PC-3 (cell line): ENCODE data around the gene OR51S1. TPM values are rescaled to one million over a fixed set of nuclear protein-coding genes. Genes with fewer than 3 reads are reported as not detected.
"Not testable (repeated sequence)": the region's sequence is repeated elsewhere in the genome, so short reads cannot be mapped to it uniquely, and the experiment has no call there.

Experiments used
- ATAC-seq: fragments of 200-7000 bp; cut with Tn5 transposase; 2 replicates; pipeline ENCODE4 v1.9.1; 2020; ENCODE audit warnings: mild to moderate bottlenecking, moderate library complexity
- BruUV-seq: library from RNA; stranded (reverse); fragments of 400-500 nt; replicated peaks from 2 replicates; lab custom pipeline; 2021; lab: Mats Ljungman, UMichigan
- CTCF ChIA-PET: fragments of 300-600 bp; sonication (Branson Sonifier 250); formaldehyde crosslinking; loops from one replicate; lab custom pipeline; 2022; ENCODE audit warnings: antibody characterized with exemption; lab: Charles Lee
- POLR2A ChIA-PET: fragments of 300-600 bp; sonication (Branson Sonifier 250); formaldehyde crosslinking; loops from one replicate; lab custom pipeline; 2022; ENCODE audit warnings: antibody characterized with exemption; ENCODE audit not compliant: unreplicated experiment; lab: Charles Lee
- DNase-seq: peaks from one replicate; pipeline ENCODE4 v3.0.0-alpha.2; 2015
- H2AFZ ChIP-seq: fragments of 300-600 bp; sonication (generic); 2 replicates; pipeline ENCODE4 v1.6.0; 2016; ENCODE audit warnings: antibody characterized with exemption, low read length
- H3F3A ChIP-seq: fragments of 300-600 bp; sonication (generic); one replicate; pipeline ENCODE4 v1.6.0; 2017; ENCODE audit warnings: antibody characterized with exemption, low read length, control low read depth, mild to moderate bottlenecking; ENCODE audit not compliant: unreplicated experiment
- H3K27ac ChIP-seq: fragments of 300-600 bp; sonication (generic); 2 replicates; pipeline ENCODE4 v1.5.1; 2016; ENCODE audit warnings: mild to moderate bottlenecking, low read length
- H3K27me3 ChIP-seq: fragments of 300-600 bp; sonication (generic); 2 replicates; pipeline ENCODE4 v1.6.1; 2016; ENCODE audit warnings: low read length, mixed read lengths
- H3K36me3 ChIP-seq: fragments of 300-600 bp; sonication (generic); 2 replicates; pipeline ENCODE4 v1.6.1; 2016; ENCODE audit warnings: low read depth, mixed run types, low read length, mixed read lengths
- H3K4me1 ChIP-seq: fragments of 300-600 bp; sonication (generic); 2 replicates; pipeline ENCODE4 v1.5.1; 2016; ENCODE audit warnings: low read length; ENCODE audit not compliant: insufficient read depth
- H3K4me2 ChIP-seq: fragments of 300-600 bp; sonication (generic); 2 replicates; pipeline ENCODE4 v1.6.0; 2016; ENCODE audit warnings: low read length
- H3K4me3 ChIP-seq: fragments of 300-600 bp; sonication (generic); 2 replicates; pipeline ENCODE4 v1.5.1; 2016; ENCODE audit warnings: mild to moderate bottlenecking, low read length, mixed read lengths
- H3K79me2 ChIP-seq: fragments of 300-600 bp; sonication (generic); 2 replicates; pipeline ENCODE4 v1.6.1; 2017; ENCODE audit warnings: low read length, mixed read lengths
- H3K9ac ChIP-seq: fragments of 300-600 bp; sonication (generic); 2 replicates; pipeline ENCODE4 v1.6.0; 2016; ENCODE audit warnings: mild to moderate bottlenecking, low read length
- H3K9me2 ChIP-seq: fragments of 300-600 bp; sonication (generic); replicated peaks from 2 replicates; pipeline ENCODE4 v1.6.1; 2016; ENCODE audit warnings: mixed run types, low read length, mixed read lengths
- H3K9me3 ChIP-seq: fragments of 300-600 bp; sonication (generic); 2 replicates; pipeline ENCODE4 v1.6.1; 2016; ENCODE audit warnings: low read length, mixed read lengths
- H4K20me1 ChIP-seq: fragments of 300-600 bp; sonication (generic); 2 replicates; pipeline ENCODE4 v1.6.1; 2016; ENCODE audit warnings: low read length, mixed read lengths
- CTCF ChIP-seq: fragments of 300-600 bp; sonication (generic); conservative IDR thresholded peaks from 2 replicates; pipeline ENCODE4 v1.5.1; 2017; ENCODE audit warnings: antibody characterized with exemption, low read depth, mild to moderate bottlenecking, low read length
- EZH2 ChIP-seq: fragments of 300-600 bp; sonication (generic); IDR thresholded peaks from one replicate; pipeline ENCODE4 v1.6.1; 2017; ENCODE audit warnings: antibody characterized with exemption, mild to moderate bottlenecking, low read length; ENCODE audit not compliant: unreplicated experiment
- EZH2phosphoT487 ChIP-seq: fragments of 300-600 bp; sonication (generic); IDR thresholded peaks from 2 replicates; pipeline ENCODE4 v1.6.1; 2018; ENCODE audit warnings: mild to moderate bottlenecking, antibody characterized with exemption, low read length, borderline replicate concordance
- intact Hi-C: fragments of 100-400 bp; cut with micrococcal nuclease; formaldehyde crosslinking; loops from 2 replicates; pipeline ENCODE4 v1.9.0; 2023
- total RNA-seq: library from RNA; depleted of rRNA; stranded (reverse); fragments of >200 nt; gene quantifications from 2 replicates; pipeline ENCODE4 v1.2.3, GENCODE V29; 2014

The OR51S1 gene
- total RNA-seq, 1 experiment from 2014 or later = not detected

- Histone ChIP-seq H3K9ac (no peak overlapping the region), H3K4me3 (no peak overlapping the region), H3F3A (no peaks in the 10 kb centered on the region), H3K36me3 (no peaks in the 10 kb centered on the region), H3K9me2 (no peaks in the 10 kb centered on the region), H3K27ac (no peak overlapping the region), H3K9me3 (no peaks in the 10 kb centered on the region), H3K4me2 (no peak overlapping the region), H3K79me2 (no peaks in the 10 kb centered on the region), H3K27me3 (no peaks in the 10 kb centered on the region), H3K4me1 (no peaks in the 10 kb centered on the region), H2AFZ (no peak overlapping the region), H4K20me1 (no peaks in the 10 kb centered on the region)
- ChIA-PET POLR2A (no interaction called here), CTCF (no interaction called here)
- no TSS peak for BruUV-seq
- DNase-seq = no peak
- intact Hi-C loops = no loop called here
- no peak for ATAC-seq
- no peak for TF ChIP-seq CTCF
- TF ChIP-seq EZH2phosphoT487 = no peak
- no peak for TF ChIP-seq EZH2
These were observed 39.8 kb downstream of the OR51S1 start for GRCh38 chr11:4809246-4809645.

GRCh38 chr11:4808476-4808875, 40.5 kb downstream of the OR51S1 start:
- ATAC-seq (no peak), DNase-seq (no peak)
- no peaks in the 10 kb centered on the region for H3K79me2 ChIP-seq
- no peaks in the 10 kb centered on the region for H3K9me3 ChIP-seq
- no peak overlapping the region for H3K27ac ChIP-seq
- ChIA-PET POLR2A (no interaction called here), CTCF (no interaction called here)
- no peaks in the 10 kb centered on the region for H3K4me1 ChIP-seq
- H2AFZ ChIP-seq = no peak overlapping the region
- no peak overlapping the region for H3K4me3 ChIP-seq
- no peaks in the 10 kb centered on the region for H3F3A ChIP-seq
- TF ChIP-seq EZH2phosphoT487 = no peak
- TF ChIP-seq EZH2 = no peak
- TF ChIP-seq CTCF = no peak
- H3K9me2 ChIP-seq = no peaks in the 10 kb centered on the region
- intact Hi-C loops = no loop called here
- no TSS peak for BruUV-seq
- H3K4me2 ChIP-seq = no peak overlapping the region
- H3K27me3 ChIP-seq = no peaks in the 10 kb centered on the region
- no peak overlapping the region for H3K9ac ChIP-seq
- H4K20me1 ChIP-seq = no peaks in the 10 kb centered on the region
- no peaks in the 10 kb centered on the region for H3K36me3 ChIP-seq

- Histone ChIP-seq H3K4me1 (no peaks in the 10 kb centered on the region), H3K9me2 (no peaks in the 10 kb centered on the region), H3K36me3 (no peaks in the 10 kb centered on the region), H3K27ac (no peak within 1 kb of the TSS), H4K20me1 (no peaks in the 10 kb centered on the region), H3K4me3 (no peak within 1 kb of the TSS), H3F3A (no peaks in the 10 kb centered on the region), H3K27me3 (no peaks in the 10 kb centered on the region), H3K9ac (no peak within 1 kb of the TSS), H3K9me3 (no peaks in the 10 kb centered on the region), H2AFZ (no peak within 1 kb of the TSS), H3K4me2 (no peak within 1 kb of the TSS), H3K79me2 (no peaks in the 10 kb centered on the region)
- ChIA-PET CTCF (no interaction called here), POLR2A (no interaction called here)
- intact Hi-C loops = no loop called here
- BruUV-seq = no TSS peak
- DNase-seq = no peak
- TF ChIP-seq CTCF = no peak
- ATAC-seq = no peak
These were observed 44.7 kb downstream of the OR51S1 start, which contains the start of gene OR52R1 for GRCh38 chr11:4804280-4804679. OR52R1 (minus strand) TSS chr11:4804380; CDS start chr11:4804380, 0 bp downstream.

- CTCF ChIA-PET, BruUV-seq, intact Hi-C loops: not testable (repeated sequence)
These were observed 47.7 kb downstream of the OR51S1 start for GRCh38 chr11:4801316-4801715.

More at GRCh38 chr11:4801316-4801715, 47.7 kb downstream of the OR51S1 start:
- POLR2A ChIA-PET, H3K4me3 ChIP-seq, H3K27me3 ChIP-seq, DNase-seq, ATAC-seq, H3K9me3 ChIP-seq, H3K36me3 ChIP-seq, H3F3A ChIP-seq, H3K79me2 ChIP-seq, H2AFZ ChIP-seq, H3K4me1 ChIP-seq, H4K20me1 ChIP-seq, H3K4me2 ChIP-seq, H3K27ac ChIP-seq, H3K9me2 ChIP-seq, H3K9ac ChIP-seq: not testable (repeated sequence)
